HS-27A (cell line): Measurements from ENCODE around the gene FREY1.

Experiments
- DNase-seq: peaks from one replicate; pipeline ENCODE4 v3.0.0-alpha.2; 2012; ENCODE audit warnings: low read depth, missing footprints

Gene FREY1

GRCh38 chr11:45906965-45907611 is at the start of gene FREY1:
Gene FREY1, minus strand, starts transcription at chr11:45907271. Its CDS starts 26 bp downstream, at chr11:45907245.
- DNase-seq = no peak

- no peak for DNase-seq
These were observed 42.9 kb upstream of the FREY1 start for GRCh38 chr11:45949992-45950407.

GRCh38 chr11:45948356-45948755 is 41.3 kb upstream of the FREY1 start:
- no peak for DNase-seq

GRCh38 chr11:45947885-45948284 is 40.8 kb upstream of the FREY1 start:
- no peak for DNase-seq

GRCh38 chr11:45945397-45945999 is 38.4 kb upstream of the FREY1 start:
- DNase-seq = no peak

- no peak for DNase-seq
These were observed 35.3 kb upstream of the FREY1 start for GRCh38 chr11:45942381-45942780.

GRCh38 chr11:45941285-45941684 is 34.2 kb upstream of the FREY1 start:
- DNase-seq = no peak

- no peak for DNase-seq
These were observed 32.8 kb upstream of the FREY1 start for GRCh38 chr11:45939836-45940235.

- no peak for DNase-seq
These were observed 30.8 kb upstream of the FREY1 start for GRCh38 chr11:45937916-45938315.

- DNase-seq = no peak
These were observed 29.5 kb upstream of the FREY1 start for GRCh38 chr11:45936511-45937054.

- DNase-seq = no peak
These were observed 28.4 kb upstream of the FREY1 start for GRCh38 chr11:45935349-45936064.

- DNase-seq = no peak
These were observed 27.7 kb upstream of the FREY1 start for GRCh38 chr11:45934580-45935318.

- DNase-seq = no peak
These were observed 26.9 kb upstream of the FREY1 start for GRCh38 chr11:45933846-45934579.

GRCh38 chr11:45933131-45933831 is 26.2 kb upstream of the FREY1 start:
- no peak for DNase-seq

GRCh38 chr11:45932217-45932616 is 25.1 kb upstream of the FREY1 start:
- no peak for DNase-seq

- DNase-seq = no peak
These were observed 24.7 kb upstream of the FREY1 start for GRCh38 chr11:45931739-45932138.

- DNase-seq = no peak
These were observed 24.0 kb upstream of the FREY1 start for GRCh38 chr11:45930951-45931570.

- no peak for DNase-seq
These were observed 23.1 kb upstream of the FREY1 start for GRCh38 chr11:45930031-45930794.

- no peak for DNase-seq
These were observed 22.5 kb upstream of the FREY1 start for GRCh38 chr11:45929486-45930030.
